HG02798 (cell line): Measurements from ENCODE around the gene PGP.

ENCODE experiments used
- ATAC-seq: cut with Tn5 transposase; IDR thresholded peaks from one replicate; pipeline ENCODE4 v1.9.1; 2021; ENCODE audit warnings: mild to moderate bottlenecking; ENCODE audit not compliant: unreplicated experiment, poor library complexity

PGP gene

DNA sequence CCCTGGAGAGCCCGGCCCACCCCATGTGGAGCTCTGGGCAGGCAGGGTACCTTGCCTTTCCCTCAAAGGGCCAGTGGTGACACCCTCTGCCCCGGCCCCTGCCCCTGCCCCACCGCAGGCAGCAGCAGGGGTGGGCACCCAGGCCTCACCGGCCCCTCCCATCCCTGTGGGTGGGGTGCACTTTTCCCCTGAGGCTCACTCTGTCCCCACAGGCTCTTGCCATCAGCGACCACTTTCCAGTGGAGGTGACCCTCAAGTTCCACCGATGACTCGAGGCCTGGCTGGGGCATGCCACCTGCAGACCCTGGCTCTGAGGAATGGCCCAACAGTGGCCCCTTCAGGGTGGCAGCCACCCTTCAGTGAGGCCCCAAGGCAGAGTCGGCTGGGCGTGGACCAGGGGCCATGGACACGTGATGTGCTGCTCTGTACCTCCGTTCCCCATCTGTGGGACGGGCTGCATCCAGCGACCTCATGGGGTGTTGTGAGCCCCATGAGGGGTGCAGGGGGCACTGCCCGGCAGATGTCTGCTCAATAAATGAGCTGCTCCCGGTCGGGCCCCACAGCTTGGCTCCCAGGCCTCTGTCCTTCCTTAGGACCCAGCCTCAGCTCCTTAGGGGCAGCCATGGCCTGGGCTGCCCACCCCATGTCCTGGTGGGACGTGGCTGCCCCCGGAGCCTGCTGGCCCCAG, 23.7 kb upstream of the PGP start:
- ATAC-seq = no peak

DNA sequence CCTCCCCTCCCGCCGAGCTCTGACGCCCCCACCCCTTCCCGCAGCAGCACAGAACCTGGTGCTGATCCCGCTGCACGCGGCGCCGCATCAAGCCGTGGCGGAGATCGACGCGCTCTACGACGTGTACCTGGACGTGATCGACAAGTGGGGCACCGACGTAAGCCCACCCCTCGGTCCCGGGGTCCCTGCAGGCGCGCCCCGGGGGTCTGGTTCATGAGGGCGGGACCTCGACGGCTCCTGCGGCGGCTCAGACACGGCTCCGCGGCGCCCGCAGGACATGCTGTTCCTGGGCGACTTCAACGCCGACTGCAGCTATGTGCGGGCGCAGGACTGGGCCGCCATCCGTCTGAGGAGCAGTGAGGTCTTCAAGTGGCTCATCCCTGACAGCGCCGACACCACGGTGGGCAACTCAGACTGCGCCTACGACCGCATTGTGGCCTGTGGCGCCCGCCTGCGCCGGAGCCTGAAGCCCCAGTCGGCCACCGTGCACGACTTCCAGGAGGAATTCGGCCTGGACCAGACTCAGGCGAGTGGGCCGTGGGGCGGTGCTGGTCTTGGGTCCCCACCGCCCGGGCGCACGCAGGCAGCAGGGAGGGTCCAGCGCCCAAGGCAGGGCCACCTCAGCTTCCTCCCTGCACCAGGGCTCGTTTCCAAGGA, 23.0 kb upstream of the PGP start:
- ATAC-seq = no peak

DNA sequence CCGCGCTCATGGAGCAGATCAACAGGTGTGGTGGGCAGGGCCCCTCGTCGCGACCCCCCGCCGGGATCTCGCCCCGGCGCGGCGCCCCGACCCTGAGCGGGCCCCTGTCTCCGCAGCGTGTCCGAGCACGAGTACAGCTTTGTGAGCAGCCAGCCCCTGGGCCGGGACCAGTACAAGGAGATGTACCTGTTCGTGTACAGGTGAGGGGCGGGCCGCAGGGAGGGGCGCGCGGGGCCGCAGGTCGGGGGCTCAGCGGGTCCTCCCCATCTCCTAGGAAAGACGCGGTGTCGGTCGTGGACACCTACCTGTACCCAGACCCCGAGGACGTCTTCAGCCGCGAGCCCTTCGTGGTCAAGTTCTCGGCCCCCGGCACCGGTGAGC, 22.5 kb upstream of the PGP start:
- ATAC-seq = no peak

DNA sequence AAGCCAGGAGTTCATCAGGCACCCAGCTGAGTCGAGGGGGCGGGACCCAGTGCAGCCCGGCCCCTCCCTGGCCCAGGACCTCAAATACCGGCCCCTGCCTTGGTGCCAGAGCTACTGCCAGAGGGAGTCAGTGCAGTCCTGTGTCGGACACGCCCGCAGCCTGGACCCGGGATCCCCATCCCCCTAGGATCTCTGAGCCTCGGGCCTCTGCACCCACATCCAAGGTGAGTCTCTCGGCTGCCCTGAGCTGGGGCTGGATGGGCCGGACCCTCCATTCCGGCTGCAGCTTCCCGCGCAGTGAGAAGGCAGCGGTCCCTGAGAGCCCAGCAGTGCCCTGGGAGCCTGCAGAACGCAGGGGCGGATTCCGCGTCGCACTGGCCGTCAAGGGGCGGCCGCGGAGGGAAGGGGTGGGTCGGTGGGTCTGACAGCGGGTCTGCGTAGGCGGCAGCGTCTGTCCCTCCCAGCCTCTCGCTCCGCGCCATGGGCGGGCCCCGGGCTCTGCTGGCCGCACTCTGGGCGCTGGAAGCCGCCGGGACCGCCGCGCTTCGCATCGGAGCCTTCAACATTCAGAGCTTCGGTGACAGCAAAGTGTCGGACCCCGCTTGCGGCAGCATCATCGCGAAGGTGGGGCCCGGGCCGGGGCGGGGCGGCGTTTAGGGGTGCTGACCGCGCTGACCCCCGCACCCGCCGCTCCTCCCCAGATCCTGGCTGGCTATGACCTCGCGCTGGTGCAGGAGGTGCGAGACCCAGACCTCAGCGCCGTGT, 21.9 kb upstream of the PGP start, which contains the start of gene DNASE1L2:
Gene DNASE1L2, plus strand, starts transcription at position 108 of the 765 bp plus-strand sequence. Its CDS starts 373 bp downstream, at position 481.
- no peak for ATAC-seq

DNA sequence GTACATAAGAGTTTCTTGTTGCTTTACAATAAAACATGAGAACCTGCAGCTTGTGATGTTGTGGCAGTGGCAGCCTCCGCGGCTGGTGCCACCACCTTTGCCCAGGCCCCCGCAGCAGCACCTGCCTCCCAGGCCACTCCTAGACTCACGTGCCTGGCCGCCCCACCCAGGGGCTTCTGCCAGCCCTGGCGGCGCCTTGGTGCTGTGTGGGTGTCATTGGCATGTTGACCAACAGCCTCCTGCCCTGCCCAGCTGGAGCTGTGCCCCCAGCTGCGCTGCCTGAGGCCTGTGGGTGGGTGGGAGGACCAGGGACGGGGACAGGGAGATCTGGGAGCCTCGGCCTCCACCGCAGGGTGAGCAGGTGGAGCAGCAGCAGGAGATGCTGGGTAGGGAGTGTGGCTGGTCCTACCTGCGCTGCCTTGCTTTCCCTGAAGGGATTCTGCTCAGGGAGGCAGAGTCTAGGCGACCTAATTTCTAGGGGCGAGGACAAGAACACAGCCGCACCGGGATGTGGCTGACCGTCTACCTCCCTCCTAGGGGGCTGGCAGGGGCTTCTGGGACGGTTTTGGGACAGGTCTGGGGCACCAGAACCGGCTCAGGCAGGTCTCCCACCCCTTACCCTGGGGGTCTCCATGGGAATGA, 21.2 kb upstream of the PGP start:
- no peak for ATAC-seq

DNA sequence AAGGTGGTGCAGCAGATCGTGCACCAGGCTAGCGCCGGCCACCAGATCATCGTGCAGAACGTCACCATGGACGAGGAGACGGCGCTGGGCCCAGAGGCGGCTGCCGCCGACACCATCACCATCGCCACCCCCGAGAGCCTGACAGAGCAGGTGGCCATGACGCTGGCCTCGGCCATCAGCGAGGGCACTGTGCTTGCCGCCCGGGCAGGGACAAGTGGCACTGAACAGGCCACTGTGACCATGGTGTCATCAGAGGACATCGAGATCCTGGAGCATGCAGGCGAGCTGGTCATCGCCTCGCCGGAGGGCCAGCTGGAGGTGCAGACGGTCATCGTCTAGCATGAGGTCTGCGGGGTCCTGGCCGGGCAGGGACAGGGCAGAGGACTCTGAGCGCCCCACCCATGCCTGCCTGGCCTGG, 20.6 kb upstream of the PGP start:
- no peak for ATAC-seq

DNA sequence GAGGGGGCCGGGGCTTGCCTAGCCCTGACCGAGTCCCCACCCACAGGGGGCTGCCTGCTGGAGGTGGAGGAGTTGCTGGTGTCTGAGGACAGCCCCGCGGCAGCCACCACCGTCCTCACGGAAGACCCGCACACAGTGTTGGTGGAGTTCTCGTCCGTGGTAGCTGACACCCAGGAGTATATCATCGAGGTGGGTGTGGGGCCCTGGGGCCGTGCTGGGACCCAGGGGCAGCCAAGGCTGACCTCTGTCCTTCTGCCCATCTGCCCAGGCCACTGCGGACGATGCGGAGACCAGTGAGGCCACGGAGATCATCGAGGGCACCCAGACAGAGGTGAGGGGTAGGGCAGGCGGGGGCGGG, 20.2 kb upstream of the PGP start:
- ATAC-seq = no peak

DNA sequence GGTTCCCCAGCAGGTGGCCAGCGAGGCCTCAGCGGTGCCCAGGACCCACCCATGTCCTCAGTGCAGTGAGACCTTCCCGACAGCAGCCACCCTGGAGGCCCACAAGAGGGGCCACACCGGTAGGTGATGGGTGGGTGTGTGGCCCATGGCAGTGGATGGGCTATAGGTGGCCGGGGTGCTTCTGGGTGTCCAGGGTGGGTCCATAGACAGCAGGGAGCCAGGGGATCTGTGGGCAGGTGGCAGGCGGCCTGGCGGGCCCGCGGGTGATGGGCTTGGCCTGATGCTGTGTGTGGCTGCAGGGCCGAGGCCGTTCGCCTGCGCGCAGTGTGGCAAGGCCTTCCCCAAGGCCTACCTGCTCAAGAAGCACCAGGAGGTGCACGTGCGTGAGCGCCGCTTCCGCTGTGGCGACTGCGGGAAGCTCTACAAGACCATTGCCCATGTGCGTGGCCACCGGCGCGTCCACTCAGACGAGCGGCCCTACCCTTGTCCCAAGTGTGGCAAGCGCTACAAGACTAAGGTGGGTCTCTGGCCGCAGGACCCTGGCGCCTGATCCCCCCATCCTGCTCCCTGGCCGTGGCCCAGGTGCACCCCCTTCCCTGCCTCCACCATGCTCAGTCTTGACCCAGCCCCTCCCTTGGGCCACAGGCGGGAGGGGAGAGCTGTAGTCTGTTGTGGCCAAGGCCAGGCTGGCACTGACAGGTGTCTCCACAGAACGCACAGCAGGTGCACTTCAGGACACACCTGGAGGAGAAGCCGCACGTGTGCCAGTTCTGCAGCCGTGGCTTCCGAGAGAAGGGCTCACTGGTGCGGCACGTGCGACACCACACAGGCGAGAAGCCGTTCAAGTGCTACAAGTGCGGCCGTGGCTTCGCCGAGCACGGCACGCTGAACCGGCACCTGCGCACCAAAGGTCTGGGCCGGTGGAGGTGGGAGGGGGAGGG, 19.5 kb upstream of the PGP start:
- no peak for ATAC-seq

DNA sequence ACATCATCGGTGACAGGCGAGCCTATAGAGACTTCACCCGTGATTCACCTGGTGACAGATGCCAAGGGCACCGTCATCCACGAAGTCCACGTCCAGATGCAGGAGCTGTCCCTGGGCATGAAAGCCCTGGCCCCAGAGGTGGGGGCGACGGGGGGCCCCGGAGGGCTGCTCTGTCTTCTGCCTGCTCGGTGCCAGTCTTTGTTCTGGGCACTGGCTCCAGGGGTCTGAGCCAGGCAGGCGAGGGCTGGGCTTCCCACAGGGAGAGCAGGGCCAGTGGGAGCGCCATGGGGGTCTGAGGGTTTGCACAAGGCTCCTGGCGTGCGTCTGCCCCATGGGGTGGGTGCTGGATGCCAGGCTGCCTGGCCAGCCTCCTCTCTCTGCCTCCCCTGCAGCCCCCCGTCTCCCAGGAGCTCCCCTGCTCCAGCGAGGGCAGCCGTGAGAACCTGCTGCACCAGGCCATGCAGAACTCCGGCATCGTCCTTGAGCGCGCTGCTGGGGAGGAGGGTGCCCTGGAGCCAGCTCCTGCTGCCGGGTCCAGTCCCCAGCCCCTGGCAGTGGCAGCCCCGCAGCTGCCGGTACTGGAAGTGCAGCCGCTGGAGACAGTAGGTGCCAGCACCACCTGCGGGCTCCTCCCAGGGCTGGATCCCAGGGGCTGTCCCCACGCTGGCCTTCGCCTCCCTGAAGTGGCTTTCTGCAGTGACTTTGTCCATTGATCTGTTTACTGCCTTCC, 18.6 kb upstream of the PGP start:
- no peak for ATAC-seq

DNA sequence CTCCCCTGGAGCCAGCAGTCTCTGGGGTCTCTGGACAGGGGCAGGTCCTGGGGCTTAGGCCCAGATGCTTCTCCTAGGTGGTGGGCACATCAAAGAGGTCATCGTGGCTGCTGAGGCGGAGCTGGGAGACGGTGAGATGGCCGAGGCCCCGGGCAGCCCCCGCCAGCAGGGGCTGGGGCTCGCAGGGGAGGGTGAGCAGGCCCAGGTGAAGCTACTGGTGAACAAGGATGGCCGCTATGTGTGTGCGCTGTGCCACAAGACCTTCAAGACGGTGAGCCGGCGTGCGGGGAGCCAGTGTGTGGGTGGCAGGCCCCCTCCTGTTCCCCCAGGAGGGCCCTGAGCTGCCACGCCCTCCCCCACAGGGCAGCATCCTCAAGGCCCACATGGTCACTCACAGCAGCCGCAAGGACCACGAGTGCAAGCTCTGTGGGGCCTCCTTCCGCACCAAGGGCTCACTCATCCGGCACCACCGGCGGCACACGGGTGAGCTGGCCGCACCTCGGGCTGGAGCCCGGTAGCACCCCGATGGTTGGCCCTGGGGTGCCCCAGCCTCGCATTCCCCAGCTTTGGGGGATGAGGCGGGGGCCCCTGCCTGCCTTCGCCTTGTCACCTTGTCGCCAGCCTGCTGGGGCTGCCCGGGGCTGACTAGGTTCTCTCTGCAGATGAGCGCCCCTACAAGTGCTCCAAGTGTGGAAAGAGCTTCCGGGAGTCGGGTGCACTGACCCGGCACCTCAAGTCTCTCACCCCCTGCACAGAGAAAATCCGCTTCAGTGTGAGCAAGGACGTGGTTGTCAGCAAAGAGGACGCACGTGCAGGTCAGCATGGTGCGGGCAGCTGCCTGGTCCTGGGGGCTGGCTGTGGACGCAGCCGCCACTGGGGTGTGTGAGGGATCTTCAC, 17.7 kb upstream of the PGP start:
- no peak for ATAC-seq

DNA sequence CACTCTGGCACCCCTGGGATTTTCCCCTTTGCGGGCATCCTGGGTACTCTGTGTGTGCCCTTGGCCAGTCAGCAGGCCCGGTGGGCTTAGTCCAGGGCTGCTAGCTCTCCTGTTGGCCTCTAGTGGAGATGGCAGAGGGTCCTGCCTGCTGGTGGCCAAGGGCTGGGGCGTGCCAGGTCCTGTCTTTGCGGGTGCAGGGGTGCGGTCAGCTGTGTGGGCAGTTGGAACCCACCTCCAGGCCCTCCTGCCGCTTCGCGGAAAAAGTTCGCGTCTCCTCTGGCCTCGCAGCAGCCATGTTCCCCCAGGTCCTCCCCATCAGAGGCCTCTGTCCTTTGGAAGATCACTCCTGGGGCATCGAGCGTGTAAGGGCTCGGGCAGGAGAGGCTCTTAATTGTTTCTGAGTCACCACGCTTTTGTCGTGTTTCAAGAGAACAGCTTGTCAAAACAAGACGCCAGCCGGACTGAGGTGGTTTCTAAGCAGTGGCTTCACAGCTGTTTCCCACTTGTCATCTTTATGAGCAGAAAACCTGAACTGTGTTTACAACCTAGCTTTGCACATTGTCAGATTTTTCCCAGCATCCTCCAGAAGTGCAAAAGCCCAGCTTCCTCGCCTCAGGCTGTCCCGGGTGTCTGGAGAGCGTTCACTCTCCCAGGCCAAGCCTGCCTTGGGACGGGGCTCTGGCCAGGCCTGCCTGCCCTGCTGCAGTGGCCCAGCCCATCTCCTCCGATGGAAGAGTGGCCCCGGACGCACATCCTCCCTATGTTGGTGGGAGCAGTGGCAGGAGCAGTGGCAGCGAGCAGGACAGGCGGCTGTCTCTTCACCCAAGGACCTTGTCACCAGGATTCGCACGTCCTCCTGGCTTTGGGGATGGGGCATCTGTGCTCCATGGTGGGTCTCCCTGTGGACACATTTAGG, 16.6 kb upstream of the PGP start:
- no peak for ATAC-seq

DNA sequence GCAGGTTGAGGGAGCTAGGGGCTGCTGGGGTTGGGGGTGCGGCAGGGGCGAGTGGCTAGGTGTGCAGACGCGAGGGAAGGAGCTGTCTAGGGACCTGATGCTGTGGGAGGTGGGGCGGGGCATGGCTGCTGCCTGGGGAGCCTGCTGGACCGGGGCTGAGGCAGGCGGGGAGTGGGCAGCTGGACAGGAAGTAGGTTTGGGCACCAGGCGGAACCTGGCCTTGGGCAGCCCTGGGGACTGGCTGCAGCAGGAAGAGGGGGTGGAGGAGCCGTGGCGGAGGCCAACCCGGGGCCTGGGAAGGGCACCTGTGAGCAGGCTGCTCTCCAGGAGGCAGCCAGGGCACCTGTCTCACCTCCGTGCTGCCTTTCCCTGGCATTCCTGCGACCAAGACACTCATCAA, 15.7 kb upstream of the PGP start:
- ATAC-seq = no peak

DNA sequence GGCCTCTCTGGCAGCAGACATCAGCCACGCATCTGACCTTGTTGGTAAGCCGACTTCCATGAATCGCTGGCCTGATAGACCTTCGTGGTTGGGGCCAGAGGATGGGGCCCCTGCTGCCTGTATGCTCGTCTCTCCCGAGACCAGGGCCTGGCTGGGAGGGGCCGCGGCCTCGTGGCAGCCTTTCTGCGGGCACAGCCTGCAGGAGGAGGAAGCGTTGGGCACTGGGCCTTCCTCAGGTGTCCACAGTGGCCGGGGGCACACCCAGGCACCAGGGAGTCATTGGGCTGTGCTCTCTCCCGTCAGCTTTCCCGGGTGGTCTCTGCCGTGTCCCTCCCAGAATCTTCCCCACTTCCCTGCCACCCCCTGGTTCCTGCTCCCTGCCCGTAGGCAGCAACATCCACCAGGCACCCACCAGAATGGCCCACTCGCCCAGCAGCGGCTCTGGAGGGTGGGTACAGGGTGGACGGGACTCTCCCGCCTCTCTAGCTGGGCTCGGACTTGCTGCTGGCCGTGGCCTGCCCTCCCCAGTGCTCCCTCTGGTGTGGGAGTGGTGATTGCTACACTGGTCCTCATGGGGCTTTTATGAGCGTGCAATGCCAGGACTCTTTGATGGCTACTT, 15.1 kb upstream of the PGP start:
- ATAC-seq = no peak

DNA sequence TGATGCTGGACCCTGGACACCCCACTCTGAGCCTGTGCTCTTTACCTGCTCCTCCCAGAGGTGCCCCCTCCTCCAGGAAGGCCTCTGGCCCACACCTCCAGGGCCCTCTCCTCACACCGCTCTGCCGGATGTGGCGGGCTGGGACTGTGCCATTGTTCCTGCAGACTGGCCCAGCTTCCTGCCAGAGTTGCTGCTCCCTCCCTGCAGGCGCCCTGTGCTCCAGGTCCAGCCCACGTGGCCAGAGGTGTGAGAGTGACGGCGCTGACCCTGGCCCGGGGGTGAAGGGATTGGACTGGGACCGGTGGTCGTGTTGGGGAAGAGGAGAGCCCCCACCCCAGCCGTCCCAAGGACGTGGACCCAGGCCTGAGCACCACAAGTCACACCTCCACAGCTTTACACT, 14.5 kb upstream of the PGP start:
- ATAC-seq = no peak

DNA sequence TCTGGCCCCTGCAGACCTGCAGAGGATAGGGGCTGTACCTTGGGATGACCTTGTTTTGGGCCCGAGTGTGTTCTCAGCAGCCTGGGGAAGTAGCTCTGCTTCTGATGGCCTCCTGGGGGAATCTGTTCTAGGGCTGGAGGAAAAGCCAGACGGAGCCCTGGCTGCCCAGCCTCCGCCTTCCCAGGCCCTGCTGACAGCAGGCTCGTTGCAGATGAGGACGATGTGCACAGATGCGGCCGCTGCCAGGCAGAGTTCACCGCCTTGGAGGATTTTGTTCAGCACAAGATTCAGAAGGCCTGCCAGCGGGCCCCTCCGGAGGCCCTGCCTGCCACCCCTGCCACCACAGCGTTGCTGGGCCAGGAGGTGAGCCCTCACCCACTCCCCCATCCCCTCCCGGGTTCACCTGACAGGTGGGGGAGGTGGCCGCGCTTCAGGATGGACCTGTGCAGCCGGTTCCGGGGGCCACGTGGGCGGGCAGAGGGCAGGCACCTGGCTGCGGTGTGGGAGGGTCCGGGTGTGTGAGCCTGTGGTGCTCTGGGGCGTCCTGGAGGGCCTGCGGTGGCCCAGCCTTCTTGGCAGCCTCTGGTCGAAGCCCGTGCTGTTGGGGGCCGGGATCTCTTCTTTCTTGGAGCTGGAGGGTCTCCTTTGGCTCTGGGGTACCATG, 13.7 kb upstream of the PGP start:
- ATAC-seq = no peak

DNA sequence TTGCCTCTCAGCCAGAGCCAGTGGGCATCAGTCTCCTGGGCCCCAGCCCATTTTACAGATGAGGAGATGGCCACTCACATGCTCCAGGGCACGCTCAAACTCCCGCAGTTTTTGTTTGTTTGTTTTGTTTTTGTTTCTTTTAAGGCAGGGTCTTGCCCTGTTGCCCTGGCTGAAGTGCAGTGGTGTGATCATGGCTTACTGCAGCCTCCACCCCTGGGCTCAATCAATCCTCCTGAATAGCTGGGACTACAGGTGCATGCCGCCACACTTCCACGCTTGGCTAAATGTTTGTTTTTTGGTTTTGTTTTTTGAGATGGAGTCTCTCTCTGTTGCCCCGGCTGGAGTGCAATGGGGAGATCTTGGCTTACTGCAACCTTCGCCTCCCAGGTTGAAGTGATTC, 12.3 kb upstream of the PGP start:
- no peak for ATAC-seq
